Caco-2 (cell line): ENCODE measurements around the gene S100A6. TPM values are rescaled to one million over a fixed set of nuclear protein-coding genes. Genes with fewer than 3 reads are reported as not detected.

Source experiments
- BruUV-seq: library from RNA; stranded (reverse); fragments of 400-500 nt; replicated peaks from 2 replicates; lab custom pipeline; 2021; lab: Mats Ljungman, UMichigan
- CTCF ChIA-PET: fragments of 300-600 bp; sonication (Branson Sonifier 250); formaldehyde crosslinking; loops from one replicate; lab custom pipeline; 2022; ENCODE audit warnings: antibody characterized with exemption; lab: Charles Lee
- POLR2A ChIA-PET: fragments of 300-600 bp; sonication (Branson Sonifier 250); formaldehyde crosslinking; loops from one replicate; lab custom pipeline; 2022; ENCODE audit warnings: antibody characterized with exemption; lab: Charles Lee
- DNase-seq, 2 experiments: peaks; one replicate each; pipeline versions ENCODE4 v3.0.0 to v3.0.0-alpha.2; 2020 to 2022
- H3K27me3 ChIP-seq: replicated peaks from 2 replicates; pipeline ENCODE4 v1.6.0; 2011; ENCODE audit warnings: low read length; ENCODE audit not compliant: control insufficient read depth, insufficient read depth
- H3K36me3 ChIP-seq: 2 replicates; pipeline ENCODE4 v1.5.1; 2011; ENCODE audit warnings: low read length; ENCODE audit not compliant: control insufficient read depth, insufficient read depth
- H3K4me1 ChIP-seq: fragments of 250-450 bp; sonication (Bioruptor Pico); 2 replicates; pipeline ENCODE4 v1.5.1; 2020; ENCODE audit warnings: mild to moderate bottlenecking
- H3K4me3 ChIP-seq: 2 replicates; pipeline ENCODE4 v1.5.1; 2011; ENCODE audit warnings: low read depth, mild to moderate bottlenecking, control low read depth, low read length
- H3K9me3 ChIP-seq: fragments of 250-450 bp; sonication (Bioruptor Pico); 2 replicates; pipeline ENCODE4 v1.5.1; 2020; ENCODE audit warnings: mild to moderate bottlenecking, moderate library complexity
- H3K27ac Mint-ChIP-seq: one replicate; pipeline ENCODE4 v1.8.0; 2022; ENCODE audit warnings: mixed read lengths; ENCODE audit not compliant: unreplicated experiment
- H3K27me3 Mint-ChIP-seq: one replicate; pipeline ENCODE4 v1.8.0; 2022; ENCODE audit warnings: mixed read lengths; ENCODE audit not compliant: insufficient read depth, unreplicated experiment
- H3K36me3 Mint-ChIP-seq: one replicate; pipeline ENCODE4 v1.8.0; 2022; ENCODE audit warnings: mild to moderate bottlenecking, mixed read lengths; ENCODE audit not compliant: insufficient read depth, unreplicated experiment
- H3K4me1 Mint-ChIP-seq: one replicate; pipeline ENCODE4 v1.8.0; 2022; ENCODE audit warnings: low read depth, mixed read lengths; ENCODE audit not compliant: unreplicated experiment
- H3K4me3 Mint-ChIP-seq: one replicate; pipeline ENCODE4 v1.8.0; 2022; ENCODE audit warnings: mild to moderate bottlenecking, moderate library complexity, mixed read lengths; ENCODE audit not compliant: unreplicated experiment
- H3K9me3 Mint-ChIP-seq: one replicate; pipeline ENCODE4 v1.8.0; 2022; ENCODE audit warnings: mixed read lengths; ENCODE audit not compliant: unreplicated experiment
- intact Hi-C: fragments of 100-400 bp; cut with micrococcal nuclease; formaldehyde crosslinking; loops from one replicate; pipeline ENCODE4 v1.10.0; 2022; ENCODE audit not compliant: unreplicated experiment
- total RNA-seq: library from RNA; stranded (reverse); gene quantifications from 2 replicates; pipeline ENCODE4 v1.2.3, GENCODE V29; 2022
- TF ChIP-seq, protein P1 (sequence below), 2 experiments: fragments of 200-600 bp in 1 of 2; IDR thresholded peaks; 1 replicate in 1 of 2; 2 replicates in 1 of 2; pipeline versions ENCODE4 v1.5.1 to v1.8.0; 2011 to 2022; ENCODE audit warnings: antibody characterized with exemption in 1 of 2, control low read depth in 1 of 2, inconsistent platforms in 1 of 2, low read depth in 1 of 2, low read length in 1 of 2, mild to moderate bottlenecking in 1 of 2, moderate library complexity in 1 of 2; ENCODE audit not compliant: insufficient read depth in 1 of 2, severe bottlenecking in 1 of 2, unreplicated experiment in 1 of 2

S100A6 gene
- total RNA-seq, 1 experiment from 2014 or later: 432 TPM

DNA sequence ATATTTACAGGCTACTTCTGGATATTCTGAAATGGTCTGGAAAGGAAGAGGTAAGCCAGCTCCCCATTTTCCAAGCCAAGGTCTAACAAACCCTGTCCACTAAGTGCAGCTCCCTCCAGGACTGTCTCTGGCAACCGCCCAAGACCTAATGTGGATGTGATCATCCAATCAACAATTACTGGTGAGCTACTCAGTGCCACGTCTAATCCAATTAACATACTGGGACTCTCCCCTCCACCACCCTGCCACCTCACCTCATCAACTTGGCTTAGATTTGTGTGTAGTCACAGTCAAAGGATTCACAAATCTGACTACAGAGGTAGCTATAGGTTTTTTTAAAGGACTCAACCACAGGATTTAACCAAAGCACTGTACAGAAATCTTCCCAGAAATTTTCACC, 49.9 kb downstream of the S100A6 start:
- no peaks in the 10 kb centered on the region; the same call in 1 of the 2 replicates for H3K27me3 ChIP-seq
- BruUV-seq: no TSS peak
- intact Hi-C loops: no loop called here
- TF ChIP-seq, protein P1, sequence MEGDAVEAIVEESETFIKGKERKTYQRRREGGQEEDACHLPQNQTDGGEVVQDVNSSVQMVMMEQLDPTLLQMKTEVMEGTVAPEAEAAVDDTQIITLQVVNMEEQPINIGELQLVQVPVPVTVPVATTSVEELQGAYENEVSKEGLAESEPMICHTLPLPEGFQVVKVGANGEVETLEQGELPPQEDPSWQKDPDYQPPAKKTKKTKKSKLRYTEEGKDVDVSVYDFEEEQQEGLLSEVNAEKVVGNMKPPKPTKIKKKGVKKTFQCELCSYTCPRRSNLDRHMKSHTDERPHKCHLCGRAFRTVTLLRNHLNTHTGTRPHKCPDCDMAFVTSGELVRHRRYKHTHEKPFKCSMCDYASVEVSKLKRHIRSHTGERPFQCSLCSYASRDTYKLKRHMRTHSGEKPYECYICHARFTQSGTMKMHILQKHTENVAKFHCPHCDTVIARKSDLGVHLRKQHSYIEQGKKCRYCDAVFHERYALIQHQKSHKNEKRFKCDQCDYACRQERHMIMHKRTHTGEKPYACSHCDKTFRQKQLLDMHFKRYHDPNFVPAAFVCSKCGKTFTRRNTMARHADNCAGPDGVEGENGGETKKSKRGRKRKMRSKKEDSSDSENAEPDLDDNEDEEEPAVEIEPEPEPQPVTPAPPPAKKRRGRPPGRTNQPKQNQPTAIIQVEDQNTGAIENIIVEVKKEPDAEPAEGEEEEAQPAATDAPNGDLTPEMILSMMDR (IDR thresholded peaks at IDR 0.05; ENCODE audit: insufficient read depth in 1 of 2, low read depth in 1 of 2, low read length in 1 of 2, severe bottlenecking in 1 of 2, unreplicated experiment in 1 of 2): no peak
- H3K4me1 Mint-ChIP-seq: peaks cover 11% of the 10 kb centered on the region
- CTCF ChIA-PET: interaction anchor here (0.8 kb wide), 1 partner anchor 132 kb away, joined by 3 read pairs; no protein-coding TSS in a partner anchor
- H3K4me3 ChIP-seq: no peak overlapping the region
- H3K27ac Mint-ChIP-seq: no peak overlapping the region
- H3K36me3 Mint-ChIP-seq: no peaks in the 10 kb centered on the region
- no peaks in the 10 kb centered on the region for H3K9me3 ChIP-seq
- H3K4me3 Mint-ChIP-seq: no peak overlapping the region
- H3K27me3 Mint-ChIP-seq: peaks cover 10% of the 10 kb centered on the region
- H3K4me1 ChIP-seq: peaks cover 6% of the 10 kb centered on the region; the same call in 1 of the 2 replicates
- no peaks in the 10 kb centered on the region for H3K36me3 ChIP-seq
- no peaks in the 10 kb centered on the region for H3K9me3 Mint-ChIP-seq
- POLR2A ChIA-PET: interaction anchor here (0.6 kb wide), 1 partner anchor 122 kb away, joined by 11 read pairs; no protein-coding TSS in a partner anchor
- DNase-seq: no peak

Other genes starting within 250 kb of the S100A6 start
- gene PGLYRP3, start 223.0 kb downstream of the S100A6 start, total RNA-seq: not detected in 2 replicates
- not detected in 2 replicates for gene PGLYRP4, start 187.2 kb downstream of the S100A6 start, total RNA-seq
- 0.63 TPM in 1 of 2 replicates, not detected in the other for gene S100A9, start 178.1 kb downstream of the S100A6 start, total RNA-seq
- not detected in 2 replicates for gene S100A12, start 160.4 kb downstream of the S100A6 start, total RNA-seq
- gene S100A8, start 144.9 kb downstream of the S100A6 start, total RNA-seq: not detected in 2 replicates
- not detected in 2 replicates for gene S100A7A, start 119.5 kb downstream of the S100A6 start, total RNA-seq
- gene S100A7, start 75.3 kb downstream of the S100A6 start, total RNA-seq: not detected in 2 replicates
- gene S100A5, start 4.9 kb upstream of the S100A6 start, total RNA-seq: not detected in 2 replicates
- 53.6 and 54.4 TPM in 2 replicates for gene S100A4, start 9.8 kb upstream of the S100A6 start, total RNA-seq
- 0.61 and 0.84 TPM in 2 replicates for gene S100A3, start 13.3 kb upstream of the S100A6 start, total RNA-seq
- gene S100A2, start 29.9 kb upstream of the S100A6 start, total RNA-seq: 2.4 and 3.0 TPM in 2 replicates
- 220 and 243 TPM in 2 replicates for gene S100A16, start 77.1 kb upstream of the S100A6 start, total RNA-seq
- gene S100A14, start 80.3 kb upstream of the S100A6 start, total RNA-seq: 510 and 624 TPM in 2 replicates
- 198 and 238 TPM in 2 replicates for gene S100A13, start 91.5 kb upstream of the S100A6 start, total RNA-seq
- gene S100A1, start 92.4 kb upstream of the S100A6 start, total RNA-seq: 12.6 and 18.1 TPM in 2 replicates
- gene CHTOP, start 98.1 kb upstream of the S100A6 start, total RNA-seq: 85.1 and 90.6 TPM in 2 replicates
- gene SNAPIN, start 122.7 kb upstream of the S100A6 start, total RNA-seq: 32.8 and 34.1 TPM in 2 replicates
- 287 and 289 TPM in 2 replicates for gene ILF2, start 135.0 kb upstream of the S100A6 start, total RNA-seq
- gene NPR1, start 142.7 kb upstream of the S100A6 start, total RNA-seq: 1.4 and 2.0 TPM in 2 replicates
- gene INTS3, start 192.1 kb upstream of the S100A6 start, total RNA-seq: 39.0 and 43.4 TPM in 2 replicates
- gene SLC27A3, start 239.4 kb upstream of the S100A6 start, total RNA-seq: 22.8 and 27.2 TPM in 2 replicates